Measurements from ENCODE around the gene PLCL1.

DNA sequence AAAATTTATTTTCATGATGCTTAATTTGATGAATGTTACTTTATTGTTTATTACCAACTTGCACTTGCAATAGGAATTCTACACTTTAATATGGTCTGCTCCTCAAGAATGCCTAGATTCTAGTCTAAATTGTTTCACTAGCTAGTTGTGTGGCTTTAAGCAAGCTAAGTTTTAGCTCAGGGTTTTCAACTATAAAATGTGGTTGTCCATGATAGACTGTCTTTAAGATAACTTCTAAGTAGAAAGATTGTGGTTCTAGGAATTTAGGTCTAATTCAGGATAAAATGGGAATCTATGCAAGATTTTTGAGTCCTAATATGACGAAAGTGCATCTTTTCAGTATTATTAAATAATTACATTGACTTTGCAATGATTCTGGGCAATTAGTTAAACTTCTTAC lies 294.0 kb downstream of the PLCL1 start:
- TF ChIP-seq, protein P1, sequence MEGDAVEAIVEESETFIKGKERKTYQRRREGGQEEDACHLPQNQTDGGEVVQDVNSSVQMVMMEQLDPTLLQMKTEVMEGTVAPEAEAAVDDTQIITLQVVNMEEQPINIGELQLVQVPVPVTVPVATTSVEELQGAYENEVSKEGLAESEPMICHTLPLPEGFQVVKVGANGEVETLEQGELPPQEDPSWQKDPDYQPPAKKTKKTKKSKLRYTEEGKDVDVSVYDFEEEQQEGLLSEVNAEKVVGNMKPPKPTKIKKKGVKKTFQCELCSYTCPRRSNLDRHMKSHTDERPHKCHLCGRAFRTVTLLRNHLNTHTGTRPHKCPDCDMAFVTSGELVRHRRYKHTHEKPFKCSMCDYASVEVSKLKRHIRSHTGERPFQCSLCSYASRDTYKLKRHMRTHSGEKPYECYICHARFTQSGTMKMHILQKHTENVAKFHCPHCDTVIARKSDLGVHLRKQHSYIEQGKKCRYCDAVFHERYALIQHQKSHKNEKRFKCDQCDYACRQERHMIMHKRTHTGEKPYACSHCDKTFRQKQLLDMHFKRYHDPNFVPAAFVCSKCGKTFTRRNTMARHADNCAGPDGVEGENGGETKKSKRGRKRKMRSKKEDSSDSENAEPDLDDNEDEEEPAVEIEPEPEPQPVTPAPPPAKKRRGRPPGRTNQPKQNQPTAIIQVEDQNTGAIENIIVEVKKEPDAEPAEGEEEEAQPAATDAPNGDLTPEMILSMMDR (IDR thresholded peaks at IDR 0.05): no peak
- TF ChIP-seq POLR2A (IDR thresholded peaks at IDR 0.05): no peak
- no peak for TF ChIP-seq POLR2AphosphoS5 (IDR thresholded peaks at IDR 0.05)

Data from prostate gland (tissue), 2 donors.